HG03039 (cell line): ENCODE data around the gene KIF6.
A peak's percentile ranks its signal among the peaks of the same experiment; 100 is the strongest.

Source experiments
- ATAC-seq: cut with Tn5 transposase; IDR thresholded peaks from one replicate; pipeline ENCODE4 v1.9.1; 2021; ENCODE audit warnings: mild to moderate bottlenecking, moderate library complexity; ENCODE audit not compliant: unreplicated experiment

Gene KIF6, protein sequence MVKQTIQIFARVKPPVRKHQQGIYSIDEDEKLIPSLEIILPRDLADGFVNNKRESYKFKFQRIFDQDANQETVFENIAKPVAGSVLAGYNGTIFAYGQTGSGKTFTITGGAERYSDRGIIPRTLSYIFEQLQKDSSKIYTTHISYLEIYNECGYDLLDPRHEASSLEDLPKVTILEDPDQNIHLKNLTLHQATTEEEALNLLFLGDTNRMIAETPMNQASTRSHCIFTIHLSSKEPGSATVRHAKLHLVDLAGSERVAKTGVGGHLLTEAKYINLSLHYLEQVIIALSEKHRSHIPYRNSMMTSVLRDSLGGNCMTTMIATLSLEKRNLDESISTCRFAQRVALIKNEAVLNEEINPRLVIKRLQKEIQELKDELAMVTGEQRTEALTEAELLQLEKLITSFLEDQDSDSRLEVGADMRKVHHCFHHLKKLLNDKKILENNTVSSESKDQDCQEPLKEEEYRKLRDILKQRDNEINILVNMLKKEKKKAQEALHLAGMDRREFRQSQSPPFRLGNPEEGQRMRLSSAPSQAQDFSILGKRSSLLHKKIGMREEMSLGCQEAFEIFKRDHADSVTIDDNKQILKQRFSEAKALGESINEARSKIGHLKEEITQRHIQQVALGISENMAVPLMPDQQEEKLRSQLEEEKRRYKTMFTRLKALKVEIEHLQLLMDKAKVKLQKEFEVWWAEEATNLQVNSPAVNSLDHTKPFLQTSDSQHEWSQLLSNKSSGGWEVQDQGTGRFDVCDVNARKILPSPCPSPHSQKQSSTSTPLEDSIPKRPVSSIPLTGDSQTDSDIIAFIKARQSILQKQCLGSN

DNA sequence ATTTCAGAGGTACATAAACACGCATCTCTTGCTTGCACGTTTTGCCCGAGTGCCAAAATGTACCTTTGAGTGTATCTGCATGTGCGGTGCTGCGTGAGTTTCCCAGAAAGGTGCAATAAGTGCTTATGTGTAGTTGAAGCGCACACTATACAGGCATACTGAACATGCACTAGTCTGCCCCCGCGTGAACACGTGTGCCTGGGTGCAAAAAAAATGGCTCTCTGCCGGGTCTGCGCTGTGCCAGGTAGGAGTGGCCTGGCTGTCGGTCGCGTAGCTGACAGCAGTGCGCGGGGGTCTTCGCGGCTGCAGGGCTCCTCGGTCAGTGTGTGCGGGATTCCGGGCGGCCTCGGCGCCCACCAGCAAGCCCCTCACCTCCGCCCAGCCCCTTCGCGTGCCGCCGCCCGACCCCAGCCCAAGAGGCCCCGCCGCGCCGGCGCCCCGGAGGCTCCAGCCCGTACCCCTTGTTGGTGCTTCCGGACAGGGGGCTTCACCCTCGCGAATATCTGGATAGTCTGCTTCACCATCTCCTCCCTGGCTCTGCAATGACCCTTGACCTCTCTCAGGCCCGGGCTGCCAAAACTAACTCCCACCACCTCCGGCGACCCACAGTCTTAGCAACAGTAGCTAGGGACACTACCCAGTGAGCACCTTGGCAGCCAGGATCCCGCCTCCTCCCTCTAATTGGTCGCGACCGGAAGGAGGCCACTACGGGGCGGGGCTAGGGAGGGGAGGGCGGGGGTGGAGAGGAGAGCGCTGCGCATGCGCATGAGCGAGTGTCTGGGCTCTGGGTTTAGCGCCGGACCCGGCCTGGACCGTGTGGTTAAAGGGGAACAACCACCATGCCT lies at the start of gene KIF6:
TSS of gene KIF6 (minus strand) at position 622 of the 845 bp plus-strand sequence. CDS start at position 524, 98 bp downstream.
- peak; percentile 96 for ATAC-seq

DNA sequence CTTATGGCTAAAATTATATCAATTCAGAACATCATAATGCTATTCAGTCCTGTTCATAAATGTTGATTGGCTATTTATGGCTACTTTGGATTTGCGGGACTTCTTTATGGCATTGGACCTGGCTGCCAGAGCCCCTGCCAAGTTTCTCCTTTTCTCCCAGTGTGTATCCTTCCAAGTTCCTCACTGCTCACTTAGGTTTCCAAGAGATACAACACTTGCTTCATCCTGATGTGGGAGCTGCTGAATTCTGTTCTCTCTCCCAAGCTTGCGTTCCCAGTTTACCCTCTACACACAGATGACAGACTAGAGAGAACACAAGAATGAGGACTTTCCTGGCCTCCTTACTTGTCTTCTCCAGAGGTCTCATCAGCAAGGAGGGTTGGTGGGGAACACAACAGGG lies 48.6 kb upstream of the KIF6 start:
- ATAC-seq, result no peak

DNA sequence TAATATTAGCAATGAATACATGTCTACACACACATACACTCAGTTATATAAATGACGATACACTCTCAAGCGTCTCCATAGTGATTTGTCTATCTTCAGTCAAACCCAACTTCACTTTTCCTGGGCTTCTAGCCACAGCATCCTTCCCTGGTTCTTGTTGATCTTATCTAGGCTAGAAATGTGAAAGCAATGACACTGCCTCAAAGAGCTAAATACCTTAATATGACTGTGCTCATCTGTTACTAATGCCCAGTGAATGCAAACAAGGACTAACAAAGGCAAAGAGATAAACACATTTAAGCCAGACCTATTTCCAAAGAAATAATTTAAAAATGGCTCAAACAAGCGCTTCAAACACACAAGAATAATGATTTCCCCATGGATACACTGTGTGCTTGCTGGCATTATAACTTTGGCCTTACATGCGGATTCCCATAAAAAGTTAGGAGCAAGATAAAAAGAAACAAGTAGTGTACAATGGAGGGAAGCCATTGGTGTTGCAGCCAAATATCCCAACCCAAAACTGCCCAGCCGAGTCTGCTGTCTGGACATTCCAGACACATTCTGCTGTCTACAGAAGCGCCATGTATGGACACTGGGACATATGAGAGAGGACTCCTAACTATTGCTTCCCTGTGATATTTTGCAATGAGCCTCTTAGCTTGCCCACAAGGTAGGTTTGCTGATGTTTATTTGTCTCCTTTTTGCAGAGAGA lies 47.5 kb upstream of the KIF6 start:
- ATAC-seq, result no peak

DNA sequence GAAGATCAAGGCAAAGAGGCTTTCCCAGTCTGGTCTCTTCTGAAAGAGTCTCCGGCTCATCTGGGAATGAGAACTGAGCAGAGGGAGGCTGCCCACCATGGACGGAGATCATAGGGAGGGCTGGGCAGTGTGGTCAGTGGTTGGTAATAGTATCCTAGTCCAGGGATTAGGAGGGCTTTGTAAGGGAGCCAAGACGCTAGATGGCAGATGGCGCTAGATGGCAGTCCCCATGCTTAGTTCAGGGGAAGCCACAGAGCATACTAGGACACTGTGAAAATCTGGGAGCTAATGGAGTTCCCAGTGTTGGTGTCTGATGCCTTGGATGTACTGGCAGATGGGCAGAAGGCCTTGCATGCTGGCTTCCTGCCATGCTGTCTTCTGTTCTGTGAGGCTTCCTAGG lies 45.2 kb upstream of the KIF6 start:
- no peak for ATAC-seq

DNA sequence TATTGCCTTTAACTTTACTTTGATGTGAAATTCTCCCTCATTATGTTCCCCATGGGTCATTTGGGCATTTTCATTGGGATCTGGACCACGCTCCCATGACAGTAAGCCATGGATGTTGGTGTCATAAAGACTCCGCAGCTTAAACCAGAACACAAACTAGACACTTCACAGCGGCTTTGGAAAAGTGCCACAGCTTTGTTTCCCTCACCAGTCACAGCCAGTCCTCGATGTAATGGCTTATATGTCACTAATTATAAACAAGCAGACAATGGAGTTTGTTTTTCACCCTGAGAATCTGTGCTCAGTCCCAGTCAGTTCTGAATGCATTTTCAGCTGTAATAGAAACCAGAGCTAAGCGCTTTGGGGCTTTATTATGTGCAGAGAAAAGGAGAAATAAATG lies 43.8 kb upstream of the KIF6 start:
- ATAC-seq, result no peak

DNA sequence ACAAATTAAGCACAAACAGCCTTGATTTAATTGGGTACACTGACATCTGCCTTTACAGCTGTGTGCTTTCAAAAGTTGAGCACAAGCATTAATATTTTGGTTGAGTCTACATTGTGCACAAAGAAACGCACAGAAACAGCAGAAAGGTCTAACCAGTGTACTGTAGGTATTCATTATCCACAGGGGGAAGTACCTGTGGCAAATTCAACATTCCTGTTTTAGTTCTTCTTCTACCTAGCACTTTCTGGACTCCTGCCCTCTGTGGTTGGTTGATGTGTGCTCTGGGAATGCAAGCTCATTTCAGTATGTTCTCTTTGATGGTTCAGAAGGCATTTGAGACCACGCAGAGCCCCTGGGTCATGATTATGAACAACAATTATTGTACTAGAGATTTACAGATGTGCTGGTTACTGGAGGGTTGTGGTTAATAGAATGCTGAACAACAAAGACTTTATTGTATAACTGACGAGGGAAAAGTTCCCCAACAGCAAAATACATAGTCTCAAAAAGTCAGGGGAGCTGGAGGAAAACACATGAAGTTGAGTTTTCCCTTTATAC lies 40.4 kb upstream of the KIF6 start:
- no peak for ATAC-seq

DNA sequence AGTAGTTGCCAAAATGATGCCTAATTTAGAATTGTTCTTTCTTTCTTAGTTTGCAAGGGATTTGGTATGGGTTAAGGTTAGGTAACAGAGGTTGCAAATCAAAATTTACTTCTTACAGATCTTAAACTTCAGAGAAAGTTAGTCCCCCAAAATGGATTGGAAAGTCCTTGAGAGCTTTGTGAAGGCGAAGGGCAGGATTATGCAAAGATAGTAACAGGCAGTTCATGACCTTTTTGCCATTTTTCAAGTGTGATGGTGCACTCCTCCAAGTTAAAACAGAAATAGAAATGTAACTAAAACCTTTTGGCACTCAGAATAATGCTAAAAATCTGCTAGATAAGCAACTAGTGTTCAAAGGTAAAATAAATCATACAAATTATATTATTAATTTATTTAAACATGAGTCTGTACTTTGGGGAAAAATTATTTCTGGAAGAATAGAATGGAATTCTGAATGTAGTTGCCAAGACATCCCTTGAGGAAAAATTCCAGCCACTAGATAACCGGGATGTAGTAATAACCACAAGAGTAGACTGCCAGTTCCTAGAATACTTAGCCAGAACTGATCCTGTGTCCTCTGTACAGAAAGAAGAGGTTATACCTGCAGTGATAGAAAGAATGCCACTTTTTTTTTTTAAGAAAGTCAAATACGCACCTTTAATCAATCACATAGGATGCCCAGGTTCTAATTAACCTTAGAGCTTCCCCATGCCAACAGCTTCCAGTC lies 35.2 kb upstream of the KIF6 start:
- ATAC-seq, result no peak

DNA sequence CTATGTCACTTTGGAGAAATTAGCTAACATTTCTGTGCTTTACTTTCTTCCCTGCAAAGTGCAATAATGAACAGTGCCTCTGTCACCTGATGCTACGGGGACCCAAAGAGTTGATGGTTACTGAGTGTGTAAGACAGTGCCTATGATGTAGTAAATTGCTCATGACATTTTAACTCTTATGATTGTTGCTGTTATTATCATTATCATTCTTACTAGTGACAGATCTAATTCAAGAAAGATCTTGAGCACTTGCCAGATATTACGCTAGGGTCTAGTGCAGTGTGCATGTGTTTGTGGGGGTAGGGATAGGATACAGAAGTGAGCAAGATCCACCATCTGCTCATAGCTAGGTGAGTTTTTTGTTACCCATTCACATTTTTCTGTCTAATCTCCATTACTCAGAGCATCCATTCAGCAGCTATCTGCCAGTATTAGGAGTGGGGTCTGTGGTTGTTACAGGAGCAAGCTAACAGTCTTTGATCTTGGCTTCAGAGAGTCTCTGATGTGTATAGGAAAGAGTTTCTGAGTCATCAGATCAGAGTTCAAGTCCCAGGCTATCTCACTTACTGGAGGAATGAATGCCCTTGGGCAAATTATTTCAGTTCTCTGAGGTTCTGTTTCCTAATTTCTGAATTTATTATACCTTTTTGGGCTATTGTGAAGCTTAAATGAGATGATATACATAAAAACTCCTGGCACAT lies 33.8 kb upstream of the KIF6 start:
- no peak for ATAC-seq

DNA sequence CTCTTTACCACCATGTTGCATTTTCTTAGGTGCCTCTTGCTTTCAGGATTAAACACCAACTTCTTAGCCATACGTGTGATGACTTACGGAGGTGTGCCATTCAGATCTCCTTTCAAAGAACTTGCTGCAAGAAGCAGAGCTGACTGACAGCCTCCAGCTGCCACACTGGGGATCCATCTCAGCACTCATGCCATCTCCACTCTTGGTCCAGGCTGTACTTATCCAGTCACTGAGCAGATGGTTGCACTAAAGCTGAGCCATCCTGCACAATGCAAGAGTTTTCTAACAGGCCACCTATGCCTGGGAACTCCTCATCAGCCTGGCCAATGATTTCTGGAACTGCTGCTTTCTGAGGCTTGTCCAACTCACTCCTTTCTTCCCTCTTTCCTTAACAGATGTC lies 31.4 kb upstream of the KIF6 start:
- no peak for ATAC-seq

DNA sequence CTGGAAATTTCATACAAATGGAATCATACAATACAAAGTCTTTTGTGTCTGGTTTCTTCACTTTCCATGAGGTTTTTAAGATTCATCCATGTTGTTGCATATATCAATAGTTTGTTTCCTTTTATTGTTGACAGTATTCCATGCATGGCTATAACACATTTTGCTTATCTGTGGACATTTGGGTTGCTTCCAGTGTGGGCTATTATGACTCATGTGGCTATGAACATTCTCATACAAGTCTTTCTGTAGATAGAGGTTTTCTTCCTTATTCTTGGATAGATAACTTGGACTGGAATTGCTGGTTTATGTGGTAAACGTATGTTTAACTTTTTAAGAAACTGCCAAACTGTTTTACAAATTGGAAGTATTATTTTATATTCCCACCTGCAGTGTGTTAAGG lies 30.0 kb upstream of the KIF6 start:
- no peak for ATAC-seq

DNA sequence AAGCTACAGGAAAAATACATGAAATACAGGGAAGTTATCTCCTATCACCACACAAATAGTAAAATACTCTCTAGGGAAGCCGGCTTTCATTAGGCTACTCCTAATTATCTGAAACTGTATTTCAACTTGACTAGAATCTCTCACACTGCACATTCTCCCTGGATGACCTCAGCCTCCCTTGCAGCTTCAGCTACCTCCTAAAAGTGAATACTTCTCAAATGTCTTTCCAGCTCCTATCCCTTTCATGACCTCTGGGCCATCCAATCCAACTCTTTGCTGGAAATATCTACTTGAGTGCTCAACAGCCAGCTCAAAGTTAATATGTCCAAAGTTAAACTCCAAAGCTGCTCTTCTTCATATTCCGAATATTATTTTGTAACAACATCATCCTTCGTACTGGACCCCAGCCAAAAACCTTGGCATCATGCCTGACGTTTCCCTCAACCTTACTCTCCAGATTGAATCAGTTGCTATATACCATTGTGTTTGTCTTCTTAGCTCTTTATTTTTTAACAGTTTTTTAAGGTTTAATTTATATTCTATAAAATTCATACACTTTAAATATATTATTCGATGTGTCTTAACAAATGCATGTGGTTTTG lies 29.4 kb upstream of the KIF6 start:
- ATAC-seq, result no peak

DNA sequence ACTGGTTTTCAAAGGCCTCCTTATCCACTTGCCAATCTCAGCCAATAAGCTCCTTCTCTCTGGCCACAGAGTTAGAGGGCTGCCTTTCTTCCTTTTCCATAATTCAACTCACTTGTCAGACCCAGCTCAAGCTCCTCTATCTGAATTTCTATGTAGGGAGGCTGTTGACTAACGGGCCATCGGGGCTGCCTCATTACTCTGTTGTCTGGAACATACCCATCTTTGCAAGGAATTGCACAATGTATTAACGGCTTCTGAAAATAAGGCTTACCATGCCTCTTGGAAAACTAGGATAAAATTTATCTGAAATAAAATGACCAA lies 28.5 kb upstream of the KIF6 start:
- ATAC-seq, result no peak

DNA sequence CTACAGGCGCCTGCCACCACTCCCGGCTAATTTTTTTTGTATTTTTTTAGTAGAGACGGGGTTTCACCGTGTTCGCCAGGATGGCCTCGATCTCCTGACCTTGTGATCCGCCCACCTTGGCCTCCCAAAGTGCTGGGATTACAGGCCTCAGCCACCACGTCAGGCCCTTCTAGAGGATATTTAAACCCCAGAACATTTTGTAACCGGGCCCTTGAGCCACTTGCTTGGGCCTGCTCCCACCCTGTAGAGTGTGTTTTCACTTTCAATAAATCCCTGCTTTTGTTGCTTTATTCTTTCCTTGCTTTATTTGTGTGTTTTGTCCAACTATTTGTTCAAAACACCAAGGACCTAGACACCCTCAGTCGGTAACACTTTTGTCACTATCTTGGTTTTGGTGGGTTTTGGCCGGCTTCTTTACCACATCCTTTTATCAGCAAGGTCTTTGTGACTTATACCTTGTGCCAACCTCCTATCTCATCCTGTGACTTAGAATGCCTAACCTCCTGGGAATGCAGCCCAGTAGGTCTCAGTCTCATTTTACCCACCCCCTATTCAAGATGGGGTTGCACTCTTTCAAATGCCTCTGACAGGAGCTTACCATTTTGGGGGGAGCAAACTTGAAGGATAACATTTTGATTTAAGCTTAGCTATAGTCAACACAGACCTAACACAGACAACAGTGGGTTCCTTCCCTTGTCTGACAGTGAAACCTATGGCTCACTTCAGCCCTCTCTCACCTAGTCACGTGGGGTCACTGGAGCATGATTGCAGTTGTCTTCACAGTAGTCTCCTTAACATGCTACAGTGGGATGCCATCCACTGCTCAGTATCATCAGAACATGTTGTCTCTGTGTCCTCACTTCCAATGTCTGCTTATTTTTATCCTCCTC lies 27.9 kb upstream of the KIF6 start:
- ATAC-seq, result no peak

DNA sequence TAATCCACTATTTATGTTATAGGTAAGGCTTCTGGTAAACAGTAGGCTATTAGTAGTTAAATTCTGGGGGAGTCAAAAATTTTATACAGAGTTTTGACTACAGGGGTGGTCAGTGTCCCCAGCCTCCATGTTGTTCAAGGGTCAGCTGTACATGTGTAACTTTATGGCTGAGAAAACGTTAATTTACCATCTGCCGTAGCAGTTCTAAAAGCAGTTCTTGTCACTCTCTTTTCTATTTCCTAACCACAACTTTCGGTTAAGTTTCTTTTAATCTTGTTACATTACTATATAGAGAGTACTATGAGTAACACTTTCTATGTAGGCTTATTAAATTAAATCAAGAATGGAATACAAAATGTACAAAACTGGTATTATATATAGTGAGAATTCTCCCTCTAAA lies 21.6 kb upstream of the KIF6 start:
- no peak for ATAC-seq

DNA sequence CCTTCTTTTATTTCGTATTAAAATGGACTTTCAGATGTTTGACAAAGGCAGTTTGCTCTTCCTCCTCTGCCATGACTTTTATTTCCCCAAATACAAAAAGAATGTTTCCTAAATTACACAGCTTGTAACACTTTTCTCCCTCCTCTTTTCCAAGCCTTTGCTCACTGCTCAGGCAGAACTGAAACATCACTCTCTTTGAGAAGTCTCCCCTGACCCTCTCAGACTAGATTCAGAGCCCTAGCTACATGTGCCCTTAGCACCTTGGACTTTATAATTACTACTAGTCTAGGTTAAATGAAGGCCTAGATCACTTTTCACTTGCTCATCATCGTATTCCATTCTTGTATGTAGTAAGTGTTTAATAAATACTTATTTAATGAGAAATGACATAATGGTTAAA lies 8.5 kb upstream of the KIF6 start:
- ATAC-seq, result no peak

DNA sequence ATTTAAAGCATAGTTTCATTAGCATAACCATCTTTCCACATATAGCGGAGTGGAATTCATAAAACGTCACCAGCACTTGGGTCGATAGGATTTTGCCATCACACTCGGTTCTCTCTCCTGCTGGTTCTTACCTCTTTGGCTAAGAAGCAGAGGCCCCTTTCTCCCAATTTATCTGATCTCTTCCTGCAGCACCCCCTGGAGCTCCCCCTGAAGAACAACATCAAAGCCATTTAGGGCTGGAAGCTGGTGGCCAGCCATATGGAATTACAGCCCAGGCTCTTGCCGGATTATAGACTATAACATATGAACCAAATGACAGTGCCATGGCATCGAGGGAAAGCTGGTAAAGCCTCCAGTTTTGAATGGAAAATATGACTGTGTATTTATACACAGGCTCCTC lies 6.4 kb upstream of the KIF6 start:
- no peak for ATAC-seq

DNA sequence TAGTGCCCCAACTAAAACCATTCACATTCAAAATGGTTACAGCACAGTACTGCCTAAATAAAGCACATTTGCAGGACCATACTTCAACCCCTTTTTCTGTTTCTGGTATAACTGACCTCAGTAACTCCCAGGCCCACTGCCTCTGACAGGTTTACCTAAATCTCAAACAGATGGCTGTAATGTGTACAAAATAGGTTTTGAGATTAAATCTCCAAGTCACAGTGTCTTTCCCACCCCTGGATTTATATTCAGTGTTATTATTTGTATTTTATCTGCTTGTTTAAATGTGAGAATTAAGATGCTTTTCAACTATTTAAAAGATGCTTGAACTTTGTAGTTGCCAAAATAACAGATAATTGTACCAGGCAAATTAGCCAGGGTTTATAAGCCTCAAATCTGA lies 4.7 kb upstream of the KIF6 start:
- ATAC-seq, result no peak

DNA sequence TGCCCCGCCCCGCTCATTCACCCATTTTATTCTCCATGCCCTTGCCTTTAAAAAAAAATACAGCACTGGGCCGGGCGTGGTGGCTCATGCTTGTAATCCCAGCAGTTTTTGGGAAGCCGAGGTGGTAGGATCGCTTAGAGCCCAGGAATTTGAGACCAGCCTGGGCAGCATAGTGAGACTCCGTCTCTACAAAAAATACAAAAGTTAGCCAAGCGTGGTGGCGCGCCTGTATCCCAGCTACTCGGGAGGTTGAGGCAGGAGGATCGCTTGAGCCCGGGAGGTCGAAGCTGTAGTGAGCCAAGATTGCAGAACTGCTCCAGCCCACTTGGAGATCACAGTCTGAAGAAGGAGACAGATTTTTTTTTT lies 407 bp upstream of the KIF6 start:
- ATAC-seq, result no peak
